GM18861 (cell line): ENCODE measurements around the gene CADPS2.

ENCODE experiments used
- ATAC-seq: cut with Tn5 transposase; IDR thresholded peaks from one replicate; pipeline ENCODE4 v1.9.1; 2021; ENCODE audit not compliant: unreplicated experiment

The CADPS2 gene

GRCh38 chr7:122467661-122468449 is 418.4 kb downstream of the CADPS2 start:
- no peak for ATAC-seq

GRCh38 chr7:122465296-122465695 is 421.0 kb downstream of the CADPS2 start:
- ATAC-seq: no peak

- ATAC-seq: no peak
These were observed 422.6 kb downstream of the CADPS2 start for GRCh38 chr7:122463631-122464030.

- ATAC-seq: no peak
These were observed 425.3 kb downstream of the CADPS2 start for GRCh38 chr7:122460936-122461335.

- no peak for ATAC-seq
These were observed 428.3 kb downstream of the CADPS2 start for GRCh38 chr7:122457969-122458368.

- no peak for ATAC-seq
These were observed 428.9 kb downstream of the CADPS2 start for GRCh38 chr7:122457325-122457724.

- no peak for ATAC-seq
These were observed 431.3 kb downstream of the CADPS2 start for GRCh38 chr7:122454776-122455507.

GRCh38 chr7:122453432-122453831 is 432.8 kb downstream of the CADPS2 start:
- no peak for ATAC-seq

GRCh38 chr7:122448893-122449589 is 437.2 kb downstream of the CADPS2 start:
- no peak for ATAC-seq

GRCh38 chr7:122442929-122443328 is 443.3 kb downstream of the CADPS2 start:
- ATAC-seq: no peak

GRCh38 chr7:122438492-122438891 is 447.8 kb downstream of the CADPS2 start:
- no peak for ATAC-seq

GRCh38 chr7:122438006-122438405 is 448.3 kb downstream of the CADPS2 start:
- no peak for ATAC-seq

- ATAC-seq: no peak
These were observed 452.5 kb downstream of the CADPS2 start for GRCh38 chr7:122433765-122434164.

- ATAC-seq: no peak
These were observed 455.6 kb downstream of the CADPS2 start for GRCh38 chr7:122430710-122431109.

GRCh38 chr7:122429926-122430325 is 456.3 kb downstream of the CADPS2 start:
- no peak for ATAC-seq

- ATAC-seq: no peak
These were observed 460.5 kb downstream of the CADPS2 start for GRCh38 chr7:122425731-122426130.

- ATAC-seq: no peak
These were observed 462.7 kb downstream of the CADPS2 start for GRCh38 chr7:122423591-122423990.

- no peak for ATAC-seq
These were observed 469.9 kb downstream of the CADPS2 start for GRCh38 chr7:122416336-122416735.

GRCh38 chr7:122415510-122415909 is 470.8 kb downstream of the CADPS2 start:
- no peak for ATAC-seq

GRCh38 chr7:122413339-122413738 is 472.9 kb downstream of the CADPS2 start:
- no peak for ATAC-seq

- ATAC-seq: no peak
These were observed 473.4 kb downstream of the CADPS2 start for GRCh38 chr7:122412883-122413282.

- ATAC-seq: no peak
These were observed 473.8 kb downstream of the CADPS2 start for GRCh38 chr7:122412441-122412840.
